K562 (cell line): ENCODE results near the gene AADAC. TPM values are rescaled to one million over a fixed set of nuclear protein-coding genes. Genes with fewer than 3 reads are reported as not detected.

ENCODE experiments used
- ARID3B ChIP-seq: fragments of 250-450 bp; sonication (Bioruptor Pico); IDR thresholded peaks from 2 replicates; pipeline ENCODE4 v1.4.0; 2020; ENCODE audit warnings: borderline replicate concordance
- BCLAF1 ChIP-seq, 2 experiments: fragments of 450-650 bp in 1 of 2; IDR thresholded peaks; 2 replicates each; pipeline ENCODE4 v1.6.1; 2011 to 2017; ENCODE audit warnings: low read depth in 2 of 2, antibody characterized with exemption in 1 of 2, borderline replicate concordance in 1 of 2, low read length in 1 of 2, mild to moderate bottlenecking in 1 of 2, mixed read lengths in 1 of 2; ENCODE audit not compliant: control insufficient read depth in 1 of 2
- E2F8 ChIP-seq: fragments of 450-650 bp; IDR thresholded peaks from 2 replicates; pipeline ENCODE4 v1.7.1; 2018; ENCODE audit warnings: mild to moderate bottlenecking, low read depth; ENCODE audit not compliant: partially characterized antibody
- RERE ChIP-seq: sonication (generic); formaldehyde crosslinking; IDR thresholded peaks from 2 replicates; pipeline ENCODE4 v1.8.0; 2023; ENCODE audit warnings: missing genetic modification reagents, mild to moderate bottlenecking, borderline replicate concordance
- RHOXF2B ChIP-seq: fragments of 250-450 bp; sonication (Bioruptor Pico); conservative IDR thresholded peaks from 2 replicates; pipeline ENCODE4 v1.5.1; 2021
- ZNF174 ChIP-seq: fragments of 250-450 bp; sonication (Bioruptor Pico); IDR thresholded peaks from 2 replicates; pipeline ENCODE4 v1.4.0; 2020; ENCODE audit warnings: mild to moderate bottlenecking
- ZNF274 ChIP-seq: IDR thresholded peaks from 2 replicates; pipeline ENCODE4 v1.6.1; 2011; ENCODE audit warnings: low read depth, mild to moderate bottlenecking, low read length, moderate library complexity, borderline replicate concordance
- polyA plus RNA-seq, 8 experiments: library from polyadenylated mRNA; depleted of rRNA in 4 of 8; stranded (reverse) in 5 of 8; unstranded in 3 of 8; fragments of >200 nt; fragmentation: Nextera tagmentation in 2 of 8; fragmentation: Illumina TruSeq in 1 of 8; extraction: Ambion mirVana in 2 of 8; extraction: Trizol in 1 of 8; gene quantifications; 2 replicates each; pipeline versions ENCODE4 v1.2.1 to v1.2.3, GENCODE V29; 2011 to 2014; ENCODE audit warnings: inconsistent platforms in 1 of 8, missing spikeins in 1 of 8
- total RNA-seq, 7 experiments: library from RNA; depleted of rRNA in 6 of 7; stranded (reverse); fragments of >200 nt in 6 of 7; fragmentation: Illumina TruSeq in 2 of 7; extraction: Trizol in 2 of 7; gene quantifications; 2 replicates each; pipeline versions ENCODE4 v1.2.1 to v1.2.3, GENCODE V29; 2011 to 2021; ENCODE audit warnings: low replicate concordance in 1 of 7
- TF ChIP-seq, protein P1 (sequence below): fragments of 250-450 bp; sonication (Bioruptor Pico); IDR thresholded peaks from 2 replicates; pipeline ENCODE4 v1.4.0; 2020
- TF ChIP-seq, protein P2 (sequence below): sonication (generic); formaldehyde crosslinking; IDR thresholded peaks from 2 replicates; pipeline ENCODE4 v1.4.0; 2020; ENCODE audit warnings: mild to moderate bottlenecking, missing genetic modification reagents

Gene AADAC
- total and polyA plus RNA-seq, 9 of the 15 experiments (the other 6 are each of a cell fraction or from before 2014, with no cell fraction given): 0.47 TPM; not detected in 8

DNA sequence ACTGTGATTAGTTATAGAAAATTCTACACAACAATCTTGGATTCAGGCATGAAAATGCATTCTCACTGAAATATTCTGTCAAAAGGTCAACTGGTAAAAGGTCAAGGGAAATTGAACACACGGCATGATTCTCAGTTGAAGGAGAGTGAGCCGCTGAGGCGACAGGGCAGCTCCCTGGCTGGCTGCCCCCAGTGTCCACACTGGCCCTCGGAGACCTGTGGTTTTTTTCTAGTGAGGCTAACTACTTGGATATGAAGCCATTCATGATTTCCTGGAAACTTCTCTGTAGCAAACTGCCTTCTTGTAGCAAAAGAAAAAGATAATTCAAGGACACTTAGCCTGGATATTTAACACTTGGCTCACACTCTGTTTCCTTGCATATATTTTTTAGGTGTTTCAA is 43.0 kb upstream of the AADAC start (continued):
- no peak for TF ChIP-seq RERE
- TF ChIP-seq RHOXF2B (CRISPR knock-in tag): no peak
- TF ChIP-seq ZNF274: no peak
- no peak for TF ChIP-seq BCLAF1 (IDR thresholded peaks at IDR 0.05; ENCODE audit: borderline replicate concordance in 1 of 2, control insufficient read depth in 1 of 2, low read depth in 2 of 2, low read length in 1 of 2)
- no peak for TF ChIP-seq ZNF174 (CRISPR knock-in tag)
- TF ChIP-seq, protein P1, sequence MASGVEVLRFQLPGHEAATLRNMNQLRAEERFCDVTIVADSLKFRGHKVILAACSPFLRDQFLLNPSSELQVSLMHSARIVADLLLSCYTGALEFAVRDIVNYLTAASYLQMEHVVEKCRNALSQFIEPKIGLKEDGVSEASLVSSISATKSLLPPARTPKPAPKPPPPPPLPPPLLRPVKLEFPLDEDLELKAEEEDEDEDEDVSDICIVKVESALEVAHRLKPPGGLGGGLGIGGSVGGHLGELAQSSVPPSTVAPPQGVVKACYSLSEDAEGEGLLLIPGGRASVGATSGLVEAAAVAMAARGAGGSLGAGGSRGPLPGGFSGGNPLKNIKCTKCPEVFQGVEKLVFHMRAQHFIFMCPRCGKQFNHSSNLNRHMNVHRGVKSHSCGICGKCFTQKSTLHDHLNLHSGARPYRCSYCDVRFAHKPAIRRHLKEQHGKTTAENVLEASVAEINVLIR (CRISPR knock-in tag): no peak
- no peak for TF ChIP-seq ARID3B (CRISPR knock-in tag)
- TF ChIP-seq, protein P2, sequence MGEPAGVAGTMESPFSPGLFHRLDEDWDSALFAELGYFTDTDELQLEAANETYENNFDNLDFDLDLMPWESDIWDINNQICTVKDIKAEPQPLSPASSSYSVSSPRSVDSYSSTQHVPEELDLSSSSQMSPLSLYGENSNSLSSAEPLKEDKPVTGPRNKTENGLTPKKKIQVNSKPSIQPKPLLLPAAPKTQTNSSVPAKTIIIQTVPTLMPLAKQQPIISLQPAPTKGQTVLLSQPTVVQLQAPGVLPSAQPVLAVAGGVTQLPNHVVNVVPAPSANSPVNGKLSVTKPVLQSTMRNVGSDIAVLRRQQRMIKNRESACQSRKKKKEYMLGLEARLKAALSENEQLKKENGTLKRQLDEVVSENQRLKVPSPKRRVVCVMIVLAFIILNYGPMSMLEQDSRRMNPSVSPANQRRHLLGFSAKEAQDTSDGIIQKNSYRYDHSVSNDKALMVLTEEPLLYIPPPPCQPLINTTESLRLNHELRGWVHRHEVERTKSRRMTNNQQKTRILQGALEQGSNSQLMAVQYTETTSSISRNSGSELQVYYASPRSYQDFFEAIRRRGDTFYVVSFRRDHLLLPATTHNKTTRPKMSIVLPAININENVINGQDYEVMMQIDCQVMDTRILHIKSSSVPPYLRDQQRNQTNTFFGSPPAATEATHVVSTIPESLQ: no peak
- no peak for TF ChIP-seq E2F8
- TF ChIP-seq, all 486 proteins: peak for 0
